Panc1 (cell line): ENCODE data around the gene CALHM4.

Experiments
- SIN3A ChIP-seq: IDR thresholded peaks from 2 replicates; pipeline ENCODE4 v1.6.1; 2012; ENCODE audit warnings: low read depth, mild to moderate bottlenecking, low read length, moderate library complexity, borderline replicate concordance; ENCODE audit not compliant: insufficient read depth
- TF ChIP-seq, protein P1 (sequence below), 2 experiments: IDR thresholded peaks; 2 replicates each; pipeline ENCODE4 v1.6.1; 2011 to 2012; ENCODE audit warnings: low read depth in 2 of 2, control low read depth in 1 of 2, low read length in 1 of 2, mild to moderate bottlenecking in 1 of 2, moderate library complexity in 1 of 2; ENCODE audit not compliant: insufficient read depth in 1 of 2
- TF ChIP-seq, protein P2 (sequence below): fragments of 450-650 bp; IDR thresholded peaks from 2 replicates; pipeline ENCODE4 v1.5.1; 2017; ENCODE audit warnings: mild to moderate bottlenecking

DNA sequence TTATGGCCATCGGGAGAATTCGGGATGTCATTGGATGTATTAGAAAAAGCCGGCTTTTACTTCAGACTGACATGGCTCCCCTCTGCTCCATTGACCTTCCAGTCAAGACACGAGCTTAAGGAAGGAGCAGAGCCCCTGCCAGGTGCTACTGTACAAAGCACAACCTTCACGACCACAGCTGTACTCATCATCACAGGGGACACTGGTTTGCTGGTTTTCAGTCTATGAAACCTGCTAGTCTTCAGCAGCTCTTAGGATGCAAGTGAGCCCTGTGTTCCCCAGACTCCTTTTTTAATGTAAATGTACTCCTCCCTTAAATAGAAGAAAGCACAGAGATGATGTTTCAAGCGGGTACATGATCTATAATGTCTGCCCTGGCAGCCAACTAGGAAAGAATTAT, 6.2 kb upstream of the CALHM4 start:
- TF ChIP-seq, protein P1, sequence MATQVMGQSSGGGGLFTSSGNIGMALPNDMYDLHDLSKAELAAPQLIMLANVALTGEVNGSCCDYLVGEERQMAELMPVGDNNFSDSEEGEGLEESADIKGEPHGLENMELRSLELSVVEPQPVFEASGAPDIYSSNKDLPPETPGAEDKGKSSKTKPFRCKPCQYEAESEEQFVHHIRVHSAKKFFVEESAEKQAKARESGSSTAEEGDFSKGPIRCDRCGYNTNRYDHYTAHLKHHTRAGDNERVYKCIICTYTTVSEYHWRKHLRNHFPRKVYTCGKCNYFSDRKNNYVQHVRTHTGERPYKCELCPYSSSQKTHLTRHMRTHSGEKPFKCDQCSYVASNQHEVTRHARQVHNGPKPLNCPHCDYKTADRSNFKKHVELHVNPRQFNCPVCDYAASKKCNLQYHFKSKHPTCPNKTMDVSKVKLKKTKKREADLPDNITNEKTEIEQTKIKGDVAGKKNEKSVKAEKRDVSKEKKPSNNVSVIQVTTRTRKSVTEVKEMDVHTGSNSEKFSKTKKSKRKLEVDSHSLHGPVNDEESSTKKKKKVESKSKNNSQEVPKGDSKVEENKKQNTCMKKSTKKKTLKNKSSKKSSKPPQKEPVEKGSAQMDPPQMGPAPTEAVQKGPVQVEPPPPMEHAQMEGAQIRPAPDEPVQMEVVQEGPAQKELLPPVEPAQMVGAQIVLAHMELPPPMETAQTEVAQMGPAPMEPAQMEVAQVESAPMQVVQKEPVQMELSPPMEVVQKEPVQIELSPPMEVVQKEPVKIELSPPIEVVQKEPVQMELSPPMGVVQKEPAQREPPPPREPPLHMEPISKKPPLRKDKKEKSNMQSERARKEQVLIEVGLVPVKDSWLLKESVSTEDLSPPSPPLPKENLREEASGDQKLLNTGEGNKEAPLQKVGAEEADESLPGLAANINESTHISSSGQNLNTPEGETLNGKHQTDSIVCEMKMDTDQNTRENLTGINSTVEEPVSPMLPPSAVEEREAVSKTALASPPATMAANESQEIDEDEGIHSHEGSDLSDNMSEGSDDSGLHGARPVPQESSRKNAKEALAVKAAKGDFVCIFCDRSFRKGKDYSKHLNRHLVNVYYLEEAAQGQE (IDR thresholded peaks at IDR 0.05; ENCODE audit: insufficient read depth in 1 of 2, low read depth in 2 of 2, low read length in 1 of 2) = no peak
- TF ChIP-seq, protein P2, sequence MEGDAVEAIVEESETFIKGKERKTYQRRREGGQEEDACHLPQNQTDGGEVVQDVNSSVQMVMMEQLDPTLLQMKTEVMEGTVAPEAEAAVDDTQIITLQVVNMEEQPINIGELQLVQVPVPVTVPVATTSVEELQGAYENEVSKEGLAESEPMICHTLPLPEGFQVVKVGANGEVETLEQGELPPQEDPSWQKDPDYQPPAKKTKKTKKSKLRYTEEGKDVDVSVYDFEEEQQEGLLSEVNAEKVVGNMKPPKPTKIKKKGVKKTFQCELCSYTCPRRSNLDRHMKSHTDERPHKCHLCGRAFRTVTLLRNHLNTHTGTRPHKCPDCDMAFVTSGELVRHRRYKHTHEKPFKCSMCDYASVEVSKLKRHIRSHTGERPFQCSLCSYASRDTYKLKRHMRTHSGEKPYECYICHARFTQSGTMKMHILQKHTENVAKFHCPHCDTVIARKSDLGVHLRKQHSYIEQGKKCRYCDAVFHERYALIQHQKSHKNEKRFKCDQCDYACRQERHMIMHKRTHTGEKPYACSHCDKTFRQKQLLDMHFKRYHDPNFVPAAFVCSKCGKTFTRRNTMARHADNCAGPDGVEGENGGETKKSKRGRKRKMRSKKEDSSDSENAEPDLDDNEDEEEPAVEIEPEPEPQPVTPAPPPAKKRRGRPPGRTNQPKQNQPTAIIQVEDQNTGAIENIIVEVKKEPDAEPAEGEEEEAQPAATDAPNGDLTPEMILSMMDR = no peak
- TF ChIP-seq SIN3A = no peak
